G401 (cell line): ENCODE data around the gene CD300A. TPM values are rescaled to one million over a fixed set of nuclear protein-coding genes. Genes with fewer than 3 reads are reported as not detected.
A peak's percentile ranks its signal among the peaks of the same experiment; 100 is the strongest.

Experiments
- DNase-seq: peaks from one replicate; pipeline ENCODE4 v3.0.0-alpha.2; 2015; ENCODE audit warnings: low spot score
- in situ Hi-C: cut with HindIII; loops from 2 replicates; pipeline ENCODE4 v1.10.0; 2016; ENCODE audit warnings: low sequenced_read_pairs, mixed read lengths
- total RNA-seq: library from RNA; depleted of rRNA; stranded (reverse); fragments of >200 nt; shearing (Covaris generic); gene quantifications from 2 replicates; pipeline ENCODE4 v1.2.3, GENCODE V29; 2014

The CD300A gene
- total RNA-seq, 1 experiment from 2014 or later: not detected

GRCh38 chr17:74452841-74453661 is 13.4 kb upstream of the CD300A start:
- in situ Hi-C loops: no loop called here
- peak; percentile 91 for DNase-seq

GRCh38 chr17:74453665-74454196 is 12.7 kb upstream of the CD300A start:
- no peak for DNase-seq
- in situ Hi-C loops: no loop called here

- DNase-seq: peak; percentile 84
- in situ Hi-C loops: no loop called here
These were observed 12.0 kb upstream of the CD300A start for GRCh38 chr17:74454197-74455024.

- in situ Hi-C loops: no loop called here
These were observed 11.3 kb upstream of the CD300A start for GRCh38 chr17:74455025-74455545.

GRCh38 chr17:74455821-74456220 is 10.6 kb upstream of the CD300A start:
- in situ Hi-C loops: no loop called here
- DNase-seq: no peak

More at GRCh38 chr17:74455025-74455545, 11.3 kb upstream of the CD300A start:
- no peak for DNase-seq

GRCh38 chr17:74457146-74457819 is 9.2 kb upstream of the CD300A start:
- peak; percentile 87 for DNase-seq
- in situ Hi-C loops: no loop called here

GRCh38 chr17:74457820-74458166 is 8.6 kb upstream of the CD300A start:
- in situ Hi-C loops: no loop called here
- no peak for DNase-seq

- peak; percentile 52 for DNase-seq
- in situ Hi-C loops: no loop called here
These were observed 7.6 kb upstream of the CD300A start for GRCh38 chr17:74458835-74459234.

- in situ Hi-C loops: no loop called here
- DNase-seq: no peak
These were observed 6.8 kb upstream of the CD300A start for GRCh38 chr17:74459622-74460021.

GRCh38 chr17:74460241-74460640 is 6.2 kb upstream of the CD300A start:
- in situ Hi-C loops: no loop called here
- DNase-seq: no peak

- in situ Hi-C loops: no loop called here
- DNase-seq: no peak
These were observed 5.4 kb upstream of the CD300A start for GRCh38 chr17:74460996-74461395.

- DNase-seq: no peak
- in situ Hi-C loops: no loop called here
These were observed 4.8 kb upstream of the CD300A start for GRCh38 chr17:74461611-74462010.

GRCh38 chr17:74464730-74465377 is 1.6 kb upstream of the CD300A start:
- no peak for DNase-seq
- in situ Hi-C loops: no loop called here

GRCh38 chr17:74465378-74466110 is 890 bp upstream of the CD300A start:
- in situ Hi-C loops: no loop called here
- no peak for DNase-seq

GRCh38 chr17:74466828-74467184 is 372 bp downstream of the CD300A start:
- in situ Hi-C loops: no loop called here
- DNase-seq: no peak

- no peak for DNase-seq
- in situ Hi-C loops: no loop called here
These were observed 952 bp downstream of the CD300A start for GRCh38 chr17:74467221-74467951.

GRCh38 chr17:74471341-74471740 is 4.9 kb downstream of the CD300A start:
- DNase-seq: no peak
- in situ Hi-C loops: no loop called here

- in situ Hi-C loops: no loop called here
These were observed 6.5 kb downstream of the CD300A start for GRCh38 chr17:74472890-74473289.

More at GRCh38 chr17:74472890-74473289, 6.5 kb downstream of the CD300A start:
- DNase-seq: no peak
